HL-60/S4 treated with retinoic acid at 250 ng/mL for 4 days and 3 days (cell line): Measurements from ENCODE around the gene CHCHD6.

Source experiments
- in situ Hi-C: fragments of 300-500 bp; cut with MboI; formaldehyde crosslinking; loops from 2 replicates; pipeline ENCODE4 v1.7.0; 2022; ENCODE audit warnings: low sequenced_read_pairs

Gene CHCHD6

GRCh38 chr3:126668450-126669401 lies 35.3 kb upstream of the CHCHD6 start:
- in situ Hi-C loops, result no loop called here

GRCh38 chr3:126671521-126671920 lies 32.5 kb upstream of the CHCHD6 start:
- in situ Hi-C loops, result no loop called here

DNA sequence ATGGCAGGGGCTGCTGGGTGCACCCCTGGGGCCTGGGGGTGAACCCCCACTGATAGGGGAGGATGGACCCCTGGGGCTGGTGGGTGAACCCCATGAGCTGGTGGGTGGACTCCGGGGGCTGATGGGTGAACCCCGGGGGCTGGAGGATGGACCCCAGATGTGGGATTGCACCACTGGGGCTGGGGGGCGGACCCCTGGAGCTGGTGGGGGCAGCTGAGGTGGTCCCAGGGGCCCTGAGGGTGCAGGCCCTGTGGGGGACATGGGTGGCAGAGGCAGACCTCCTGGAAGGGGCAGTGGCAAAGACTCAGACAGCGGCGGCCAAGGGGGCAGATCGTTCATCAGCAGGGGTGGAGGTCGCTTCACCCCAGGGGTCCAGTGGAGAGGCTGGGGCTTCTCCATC lies 31.7 kb upstream of the CHCHD6 start:
- in situ Hi-C loops, result no loop called here

DNA sequence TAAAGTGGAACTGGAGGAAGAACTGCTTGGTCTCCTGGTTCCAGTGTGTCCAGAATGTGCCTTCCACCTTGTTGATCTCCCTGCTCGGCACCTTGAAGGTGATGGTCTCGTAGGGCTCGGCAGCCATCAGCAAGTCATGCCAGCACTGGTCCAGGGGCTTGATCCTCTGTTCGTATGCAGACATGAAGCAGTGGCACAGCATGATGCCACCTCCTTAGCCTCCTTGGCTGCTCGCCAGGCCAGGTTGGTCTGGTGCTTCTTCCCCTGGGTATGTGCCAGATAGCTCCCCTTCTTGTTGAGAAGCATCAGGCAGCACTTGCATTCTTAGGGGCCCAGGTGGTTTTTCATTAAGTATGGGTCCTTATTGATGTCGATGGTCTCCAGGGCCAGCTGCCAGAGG lies 31.3 kb upstream of the CHCHD6 start:
- in situ Hi-C loops, result no loop called here

- in situ Hi-C loops, result no loop called here
Observed at GRCh38 chr3:126676919-126677705, 26.9 kb upstream of the CHCHD6 start.

- in situ Hi-C loops, result no loop called here
Observed at GRCh38 chr3:126677862-126678503, 26.1 kb upstream of the CHCHD6 start.

GRCh38 chr3:126678693-126679317 lies 25.2 kb upstream of the CHCHD6 start:
- in situ Hi-C loops, result no loop called here

DNA sequence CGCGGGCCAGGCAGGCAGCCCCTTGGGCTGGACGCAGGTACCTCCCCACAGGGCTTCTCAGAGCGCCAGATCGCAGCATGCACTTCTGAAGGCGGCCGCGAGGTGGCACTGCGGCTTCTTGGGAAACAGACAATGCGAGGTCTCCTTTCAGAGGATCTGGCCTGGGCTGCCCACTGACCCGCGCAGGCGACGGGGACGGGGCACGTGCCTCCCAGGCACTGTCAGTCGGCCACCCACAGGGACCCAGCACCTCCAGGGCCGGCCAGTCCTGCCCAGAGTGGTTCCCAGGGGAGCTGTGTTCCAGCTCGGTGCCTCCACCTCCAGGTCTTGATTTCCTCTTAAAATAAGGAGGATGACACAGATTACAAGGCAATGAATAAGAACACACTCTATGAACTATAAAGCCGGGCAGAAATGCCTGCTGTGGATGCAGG lies 24.7 kb upstream of the CHCHD6 start:
- in situ Hi-C loops, result no loop called here

GRCh38 chr3:126679831-126680666 lies 24.0 kb upstream of the CHCHD6 start:
- in situ Hi-C loops, result no loop called here

DNA sequence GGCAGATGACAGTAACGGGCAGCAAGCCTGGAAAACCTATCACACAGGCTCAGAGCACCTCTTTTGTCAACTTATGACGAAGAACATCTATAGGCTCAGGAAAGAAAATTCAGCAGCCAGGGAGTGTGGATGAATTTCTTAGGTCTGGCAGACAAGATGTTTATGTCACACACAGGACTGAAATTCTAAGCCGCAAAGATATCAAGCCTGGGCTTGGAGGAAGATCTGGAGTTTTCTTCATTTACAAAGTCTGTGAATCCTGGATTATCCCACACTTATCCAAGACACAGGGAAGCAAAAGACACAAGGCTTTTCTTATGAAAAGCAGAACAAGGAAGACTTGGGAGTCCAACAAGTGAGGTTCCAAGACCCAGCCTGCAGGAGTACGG lies 23.4 kb upstream of the CHCHD6 start:
- in situ Hi-C loops, result no loop called here

DNA sequence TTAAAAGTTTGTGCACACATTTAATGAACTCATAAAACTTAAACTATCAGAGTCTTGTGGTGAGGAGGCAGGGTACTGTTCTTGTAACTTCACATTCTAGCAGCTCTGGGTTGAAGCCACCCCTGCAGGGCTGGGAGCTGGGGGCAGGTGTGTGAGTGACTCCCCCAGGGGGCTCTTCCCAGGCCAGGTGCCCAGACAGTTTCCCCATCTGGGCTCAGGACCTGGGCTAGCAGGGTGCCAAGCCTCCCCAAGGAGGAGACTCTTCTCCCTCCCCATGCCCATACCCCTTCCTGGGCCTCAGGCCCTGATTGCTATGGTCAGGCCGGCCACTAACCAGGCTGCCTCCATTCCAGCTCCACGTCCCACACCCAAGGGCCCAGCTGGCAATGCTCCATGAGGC lies 22.0 kb upstream of the CHCHD6 start:
- in situ Hi-C loops, result no loop called here

GRCh38 chr3:126683069-126683468 lies 21.0 kb upstream of the CHCHD6 start:
- in situ Hi-C loops, result no loop called here

GRCh38 chr3:126684218-126684751 lies 19.8 kb upstream of the CHCHD6 start:
- in situ Hi-C loops, result no loop called here

GRCh38 chr3:126685021-126685420 lies 19.0 kb upstream of the CHCHD6 start:
- in situ Hi-C loops, result no loop called here

DNA sequence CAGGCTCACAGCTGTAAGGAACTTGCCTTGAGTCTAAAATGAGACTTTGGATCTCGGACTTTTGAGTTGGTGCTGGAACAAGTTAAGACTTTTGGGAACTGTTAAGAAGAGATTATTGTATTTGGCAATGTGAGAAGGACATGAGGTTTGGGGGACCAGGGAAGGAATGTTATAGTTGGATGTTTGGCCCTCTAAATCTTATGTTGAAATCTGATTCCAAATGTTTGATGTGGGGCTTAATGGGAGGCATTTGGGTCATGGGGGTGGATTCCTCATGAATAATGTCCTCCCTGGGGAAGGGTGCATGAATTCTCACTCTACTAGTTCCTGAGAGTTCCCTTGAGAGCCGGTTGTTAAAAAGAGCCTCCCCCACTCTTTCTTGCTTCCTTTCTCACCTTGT lies 18.5 kb upstream of the CHCHD6 start:
- in situ Hi-C loops, result no loop called here

- in situ Hi-C loops, result no loop called here
Observed at GRCh38 chr3:126691765-126692164, 12.3 kb upstream of the CHCHD6 start.

GRCh38 chr3:126692858-126693257 lies 11.2 kb upstream of the CHCHD6 start:
- in situ Hi-C loops, result no loop called here

GRCh38 chr3:126693921-126694320 lies 10.1 kb upstream of the CHCHD6 start:
- in situ Hi-C loops, result no loop called here

- in situ Hi-C loops, result no loop called here
Observed at GRCh38 chr3:126696701-126697267, 7.3 kb upstream of the CHCHD6 start.
